NCI-H1417 treated with DMSO at 0.1 percent for 48 hours (cell line): ENCODE data around the gene KIR3DL3.
"Not testable (repeated sequence)": the region's sequence is repeated elsewhere in the genome, so short reads cannot be mapped to it uniquely, and the experiment has no call there.

Experiments used
- DNase-seq: peaks from one replicate; lab custom pipeline; 2025; lab: John Stamatoyannopoulos, UW

KIR3DL3 gene

GRCh38 chr19:54724142-54724541, at the start of gene KIR3DL3:
Gene KIR3DL3 (plus strand): TSS chr19:54724442. CDS start chr19:54724497, 55 bp downstream.
- DNase-seq, result no peak

- DNase-seq, result not testable (repeated sequence)
Observed at GRCh38 chr19:54676210-54676834, 47.9 kb upstream of the KIR3DL3 start.

- DNase-seq, result no peak
Observed at GRCh38 chr19:54677217-54677616, 47.0 kb upstream of the KIR3DL3 start.

- not testable (repeated sequence) for DNase-seq
Observed at GRCh38 chr19:54681596-54681995, 42.6 kb upstream of the KIR3DL3 start.

GRCh38 chr19:54682306-54682856, 41.9 kb upstream of the KIR3DL3 start:
- DNase-seq, result no peak

- no peak for DNase-seq
Observed at GRCh38 chr19:54684527-54684926, 39.7 kb upstream of the KIR3DL3 start.

GRCh38 chr19:54691582-54692297, 32.5 kb upstream of the KIR3DL3 start:
- no peak for DNase-seq

GRCh38 chr19:54692298-54692615, 32.0 kb upstream of the KIR3DL3 start:
- DNase-seq, result no peak

GRCh38 chr19:54694648-54695047, 29.6 kb upstream of the KIR3DL3 start:
- DNase-seq, result no peak

- DNase-seq, result no peak
Observed at GRCh38 chr19:54696117-54696548, 28.1 kb upstream of the KIR3DL3 start.

GRCh38 chr19:54696766-54697165, 27.5 kb upstream of the KIR3DL3 start:
- DNase-seq, result no peak

GRCh38 chr19:54697716-54698115, 26.5 kb upstream of the KIR3DL3 start:
- not testable (repeated sequence) for DNase-seq

GRCh38 chr19:54704928-54705327, 19.3 kb upstream of the KIR3DL3 start:
- no peak for DNase-seq

- no peak for DNase-seq
Observed at GRCh38 chr19:54707962-54708361, 16.3 kb upstream of the KIR3DL3 start.

GRCh38 chr19:54708781-54709180, 15.5 kb upstream of the KIR3DL3 start:
- DNase-seq, result no peak

- no peak for DNase-seq
Observed at GRCh38 chr19:54709212-54709948, 14.9 kb upstream of the KIR3DL3 start.

- DNase-seq, result not testable (repeated sequence)
Observed at GRCh38 chr19:54709956-54710355, 14.3 kb upstream of the KIR3DL3 start.

GRCh38 chr19:54724644-54725043, 402 bp downstream of the KIR3DL3 start:
- no peak for DNase-seq

GRCh38 chr19:54725321-54725720, 1.1 kb downstream of the KIR3DL3 start:
- no peak for DNase-seq

GRCh38 chr19:54727562-54727961, 3.3 kb downstream of the KIR3DL3 start:
- DNase-seq, result no peak

GRCh38 chr19:54728167-54728566, 3.9 kb downstream of the KIR3DL3 start:
- no peak for DNase-seq

- no peak for DNase-seq
Observed at GRCh38 chr19:54729416-54730188, 5.4 kb downstream of the KIR3DL3 start.
